ENCODE measurements around the gene MRPL44. TPM values are rescaled to one million over a fixed set of nuclear protein-coding genes. Genes with fewer than 3 reads are reported as not detected.
A peak's percentile ranks its signal among the peaks of the same experiment; 100 is the strongest.

MRPL44 gene
- total and polyA plus RNA-seq, 7 experiments from 2014 or later: 18.0 to 36.2 (median 26.9) TPM

DNA sequence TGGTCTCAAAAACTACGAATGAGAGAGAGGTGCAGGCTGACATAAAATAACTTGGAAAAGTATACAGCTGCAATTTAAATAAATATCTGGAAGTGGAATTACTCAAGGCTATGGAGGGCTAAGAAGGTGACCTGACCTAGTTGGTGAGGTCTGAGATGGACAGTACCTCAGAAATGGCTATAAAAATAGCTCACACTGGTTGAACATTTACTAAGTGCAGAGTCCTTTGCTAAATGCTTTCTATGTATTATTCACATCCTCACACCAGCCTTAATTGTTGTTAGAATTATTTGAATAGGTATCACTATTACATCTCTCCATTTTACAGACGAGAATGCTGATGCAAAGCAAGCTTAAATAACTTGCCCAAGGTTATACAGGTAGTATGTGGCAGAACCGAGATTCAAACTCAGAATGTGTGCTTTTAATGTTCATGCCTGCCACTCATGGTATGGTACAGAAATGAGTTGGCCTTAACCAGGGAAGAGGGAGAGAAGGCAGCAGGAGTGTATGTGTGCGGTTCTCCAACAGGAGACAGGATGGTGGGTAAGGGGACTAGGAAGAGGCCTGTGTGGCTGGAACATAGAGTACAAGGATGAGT lies 37.4 kb downstream of the MRPL44 start:
- no peaks in the 10 kb centered on the region for H3K4me1 ChIP-seq (ENCODE audit: control insufficient read depth in 2 of 2, insufficient read depth in 2 of 2, low read length in 2 of 2)
- H3K4me1 Mint-ChIP-seq: peaks cover 0 to 22% (median 0%) of the 10 kb centered on the region in 7 donors
- peaks cover 2 to 16% (median 3%) of the 10 kb centered on the region in 5 donors for H3K36me3 Mint-ChIP-seq
- H3K36me3 ChIP-seq (ENCODE audit: control insufficient read depth in 2 of 3, insufficient read depth in 3 of 3, low read length in 3 of 3): peaks cover 0 to 4% (median 0%) of the 10 kb centered on the region in 3 experiments
- ChIA-PET CTCF (interaction anchor here (0.5 to 5.2 kb wide), 10 partner anchors 10 to 376 kb away, joined by 3 to 114 read pairs (median 6); no protein-coding TSS in a partner anchor), POLR2A (no interaction called here)
- H3K4me3 Mint-ChIP-seq: no peak overlapping the region
- no peak for ATAC-seq
- no peaks in the 10 kb centered on the region for H3K27me3 Mint-ChIP-seq
- no peaks in the 10 kb centered on the region for H3K9me3 ChIP-seq (ENCODE audit: control insufficient read depth in 2 of 3, low read length in 3 of 3)
- no peak overlapping the region for H3K4me3 ChIP-seq (ENCODE audit: low read length)
- H3K9me3 Mint-ChIP-seq: peaks cover 0 to 2% (median 0%) of the 10 kb centered on the region in 11 donors
- intact Hi-C loops (cut with micrococcal nuclease): loop anchor here (5.0 to 10.0 kb wide), 3 partner anchors 130 to 1022 kb away; no protein-coding TSS in a partner anchor
- H3K27me3 ChIP-seq (ENCODE audit: control insufficient read depth in 2 of 2, insufficient read depth in 2 of 2, low read length in 2 of 2): no peaks in the 10 kb centered on the region
- H3K27ac Mint-ChIP-seq: peak overlapping the region in 2 of 9 donors; percentile 11 to 37
- no peak overlapping the region for H3K27ac ChIP-seq (ENCODE audit: low read depth, low read length)
- DNase-seq: no peak

GRCh38 chr2:223995569-223995968 lies 38.3 kb downstream of the MRPL44 start:
- Histone ChIP-seq H3K27me3 (ENCODE audit: control insufficient read depth in 2 of 2, insufficient read depth in 2 of 2, low read length in 2 of 2) (no peaks in the 10 kb centered on the region), H3K4me3 (ENCODE audit: low read length) (no peak overlapping the region), H3K9me3 (ENCODE audit: control insufficient read depth in 2 of 3, low read length in 3 of 3) (no peaks in the 10 kb centered on the region), H3K27ac (ENCODE audit: low read depth, low read length) (no peak overlapping the region), H3K36me3 (ENCODE audit: control insufficient read depth in 2 of 3, insufficient read depth in 3 of 3, low read length in 3 of 3) (peaks cover 0 to 4% (median 0%) of the 10 kb centered on the region in 3 experiments), H3K4me1 (ENCODE audit: control insufficient read depth in 2 of 2, insufficient read depth in 2 of 2, low read length in 2 of 2) (no peaks in the 10 kb centered on the region)
- no peak for ATAC-seq
- intact Hi-C loops (cut with micrococcal nuclease): loop anchor here in 1 of 2 donors (10.0 kb wide), 1 partner anchor 129 kb away; no protein-coding TSS in a partner anchor
- no peaks in the 10 kb centered on the region for H3K27me3 Mint-ChIP-seq
- DNase-seq: no peak
- H3K4me1 Mint-ChIP-seq: peaks cover 0 to 22% (median 0%) of the 10 kb centered on the region in 7 donors
- CTCF ChIA-PET: interaction anchor here (1.0 to 5.2 kb wide), 3 partner anchors 31 to 290 kb away, joined by 3 to 114 read pairs (median 3); no protein-coding TSS in a partner anchor
- H3K4me3 Mint-ChIP-seq: no peak overlapping the region
- POLR2A ChIA-PET: no interaction called here
- H3K27ac Mint-ChIP-seq: no peak overlapping the region
- H3K9me3 Mint-ChIP-seq: peaks cover 0 to 3% (median 0%) of the 10 kb centered on the region in 11 donors
- peaks cover 7 to 20% (median 8%) of the 10 kb centered on the region in 5 donors for H3K36me3 Mint-ChIP-seq

DNA sequence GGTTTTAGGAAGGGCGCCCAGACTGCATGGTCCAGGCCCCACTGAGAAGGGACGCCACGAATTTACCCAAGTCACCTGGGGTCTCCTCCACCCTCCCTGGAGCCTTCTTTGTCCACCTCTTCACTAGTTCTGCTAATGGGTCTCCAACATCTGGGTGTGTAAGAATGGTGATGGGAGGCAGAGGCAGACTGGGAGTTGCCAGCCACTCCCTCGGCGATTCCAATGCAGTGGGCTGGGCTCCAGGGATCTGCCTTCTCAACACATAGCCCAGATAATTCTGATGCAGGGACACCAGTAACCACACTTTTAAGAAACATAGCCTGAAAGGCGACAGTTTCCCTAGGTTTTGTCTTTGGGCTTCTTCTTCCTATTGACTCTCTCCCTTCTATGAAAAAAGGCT lies 39.1 kb downstream of the MRPL44 start:
- H3K4me3 Mint-ChIP-seq: no peak overlapping the region

GRCh38 chr2:223997938-223998337 lies 40.7 kb downstream of the MRPL44 start:
- Mint-ChIP-seq H3K27ac (no peak overlapping the region), H3K9me3 (peaks cover 0 to 4% (median 0%) of the 10 kb centered on the region in 11 donors), H3K4me3 (no peak overlapping the region), H3K36me3 (peaks cover 7 to 21% (median 11%) of the 10 kb centered on the region in 5 donors), H3K27me3 (no peaks in the 10 kb centered on the region), H3K4me1 (peaks cover 0 to 22% (median 3%) of the 10 kb centered on the region in 7 donors)
- no peak overlapping the region for H3K27ac ChIP-seq (ENCODE audit: low read depth, low read length)
- no peak for ATAC-seq
- H3K9me3 ChIP-seq (ENCODE audit: control insufficient read depth in 2 of 3, low read length in 3 of 3): no peaks in the 10 kb centered on the region
- DNase-seq: no peak
- H3K4me3 ChIP-seq (ENCODE audit: low read length): no peak overlapping the region
- CTCF ChIA-PET: interaction anchor here (1.2 kb wide), 1 partner anchor 286 kb away, joined by 3 read pairs; no protein-coding TSS in a partner anchor
- intact Hi-C loops (cut with micrococcal nuclease): loop anchor here in 1 of 2 donors (10.0 kb wide), 1 partner anchor 127 kb away; no protein-coding TSS in a partner anchor
- peaks cover 0 to 7% (median 0%) of the 10 kb centered on the region in 3 experiments for H3K36me3 ChIP-seq (ENCODE audit: control insufficient read depth in 2 of 3, insufficient read depth in 3 of 3, low read length in 3 of 3)
- POLR2A ChIA-PET: no interaction called here
- no peaks in the 10 kb centered on the region for H3K27me3 ChIP-seq (ENCODE audit: control insufficient read depth in 2 of 2, insufficient read depth in 2 of 2, low read length in 2 of 2)
- H3K4me1 ChIP-seq (ENCODE audit: control insufficient read depth in 2 of 2, insufficient read depth in 2 of 2, low read length in 2 of 2): no peaks in the 10 kb centered on the region

More for the DNA sequence above, 39.1 kb downstream of the MRPL44 start:
- Mint-ChIP-seq H3K9me3 (peaks cover 0 to 4% (median 0%) of the 10 kb centered on the region in 11 donors), H3K4me1 (peaks cover 0 to 22% (median 0%) of the 10 kb centered on the region in 7 donors), H3K27ac (peak overlapping the region in 1 of 9 donors; percentile 67), H3K36me3 (peaks cover 7 to 24% (median 8%) of the 10 kb centered on the region in 5 donors), H3K27me3 (no peaks in the 10 kb centered on the region)
- intact Hi-C loops (cut with micrococcal nuclease): loop anchor here in 1 of 2 donors (10.0 kb wide), 1 partner anchor 128 kb away; no protein-coding TSS in a partner anchor
- H3K4me1 ChIP-seq (ENCODE audit: control insufficient read depth in 2 of 2, insufficient read depth in 2 of 2, low read length in 2 of 2): no peaks in the 10 kb centered on the region
- H3K4me3 ChIP-seq (ENCODE audit: low read length): no peak overlapping the region
- no peaks in the 10 kb centered on the region for H3K27me3 ChIP-seq (ENCODE audit: control insufficient read depth in 2 of 2, insufficient read depth in 2 of 2, low read length in 2 of 2)
- peaks cover 0 to 6% (median 0%) of the 10 kb centered on the region in 3 experiments for H3K36me3 ChIP-seq (ENCODE audit: control insufficient read depth in 2 of 3, insufficient read depth in 3 of 3, low read length in 3 of 3)
- POLR2A ChIA-PET: no interaction called here
- no peak for DNase-seq
- no peak for ATAC-seq
- CTCF ChIA-PET: interaction anchor here (1.2 kb wide), 1 partner anchor 67 kb away, joined by 3 read pairs; no protein-coding TSS in a partner anchor
- H3K27ac ChIP-seq (ENCODE audit: low read depth, low read length): no peak overlapping the region
- H3K9me3 ChIP-seq (ENCODE audit: control insufficient read depth in 2 of 3, low read length in 3 of 3): no peaks in the 10 kb centered on the region

DNA sequence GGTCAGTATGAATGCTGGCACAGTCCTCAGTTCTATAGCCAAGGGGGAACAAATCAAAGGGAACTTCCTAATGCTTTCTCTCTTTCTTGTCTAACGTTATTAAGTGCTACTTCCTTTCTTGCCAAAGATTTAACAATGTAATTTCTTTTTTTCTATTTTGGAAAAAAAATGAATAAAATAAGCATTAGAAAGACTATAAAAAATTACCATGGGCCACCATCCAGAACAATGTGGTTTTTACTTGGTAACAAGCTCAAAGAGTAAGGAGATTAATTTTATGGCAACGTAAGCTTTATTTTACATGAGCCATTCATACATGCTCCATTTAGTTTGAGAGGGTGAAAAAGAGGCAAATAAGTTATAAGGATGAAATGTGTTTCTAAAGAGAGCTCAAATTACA lies 41.7 kb downstream of the MRPL44 start:
- DNase-seq: no peak
- peaks cover 0 to 19% (median 2%) of the 10 kb centered on the region in 7 donors for H3K4me1 Mint-ChIP-seq
- Histone ChIP-seq H3K27me3 (ENCODE audit: control insufficient read depth in 2 of 2, insufficient read depth in 2 of 2, low read length in 2 of 2) (no peaks in the 10 kb centered on the region), H3K4me3 (ENCODE audit: low read length) (no peak overlapping the region), H3K27ac (ENCODE audit: low read depth, low read length) (no peak overlapping the region), H3K4me1 (ENCODE audit: control insufficient read depth in 2 of 2, insufficient read depth in 2 of 2, low read length in 2 of 2) (no peaks in the 10 kb centered on the region), H3K9me3 (ENCODE audit: control insufficient read depth in 2 of 3, low read length in 3 of 3) (no peaks in the 10 kb centered on the region), H3K36me3 (ENCODE audit: control insufficient read depth in 2 of 3, insufficient read depth in 3 of 3, low read length in 3 of 3) (peaks cover 0 to 7% (median 0%) of the 10 kb centered on the region in 3 experiments)
- H3K27me3 Mint-ChIP-seq: no peaks in the 10 kb centered on the region
- ChIA-PET CTCF (interaction anchor here (1.5 kb wide), 1 partner anchor 286 kb away, joined by 3 read pairs; no protein-coding TSS in a partner anchor), POLR2A (no interaction called here)
- peaks cover 0 to 4% (median 0%) of the 10 kb centered on the region in 11 donors for H3K9me3 Mint-ChIP-seq
- H3K36me3 Mint-ChIP-seq: peaks cover 7 to 21% (median 11%) of the 10 kb centered on the region in 5 donors
- intact Hi-C loops (cut with micrococcal nuclease): loop anchor here in 1 of 2 donors (10.0 kb wide), 1 partner anchor 126 kb away; no protein-coding TSS in a partner anchor
- H3K4me3 Mint-ChIP-seq: no peak overlapping the region
- ATAC-seq: no peak
- H3K27ac Mint-ChIP-seq: peak overlapping the region in 1 of 9 donors; percentile 69

GRCh38 chr2:223999862-224000261 lies 42.6 kb downstream of the MRPL44 start:
- Mint-ChIP-seq H3K36me3 (peaks cover 7 to 21% (median 11%) of the 10 kb centered on the region in 5 donors), H3K4me1 (peaks cover 0 to 15% (median 0%) of the 10 kb centered on the region in 7 donors), H3K27ac (peak overlapping the region in 1 of 9 donors; percentile 32), H3K27me3 (no peaks in the 10 kb centered on the region), H3K4me3 (no peak overlapping the region), H3K9me3 (peaks cover 0 to 4% (median 0%) of the 10 kb centered on the region in 11 donors)
- Histone ChIP-seq H3K4me1 (ENCODE audit: control insufficient read depth in 2 of 2, insufficient read depth in 2 of 2, low read length in 2 of 2) (no peaks in the 10 kb centered on the region), H3K4me3 (ENCODE audit: low read length) (no peak overlapping the region), H3K36me3 (ENCODE audit: control insufficient read depth in 2 of 3, insufficient read depth in 3 of 3, low read length in 3 of 3) (peaks cover 0 to 7% (median 0%) of the 10 kb centered on the region in 3 experiments), H3K27me3 (ENCODE audit: control insufficient read depth in 2 of 2, insufficient read depth in 2 of 2, low read length in 2 of 2) (no peaks in the 10 kb centered on the region), H3K27ac (ENCODE audit: low read depth, low read length) (no peak overlapping the region), H3K9me3 (ENCODE audit: control insufficient read depth in 2 of 3, low read length in 3 of 3) (no peaks in the 10 kb centered on the region)
- DNase-seq (no peak), ATAC-seq (no peak)
- CTCF ChIA-PET: interaction anchor here (1.5 kb wide), 1 partner anchor 285 kb away, joined by 3 read pairs; no protein-coding TSS in a partner anchor
- POLR2A ChIA-PET: no interaction called here
- intact Hi-C loops (cut with micrococcal nuclease): loop anchor here in 1 of 2 donors (10.0 kb wide), 1 partner anchor 125 kb away; no protein-coding TSS in a partner anchor

Measured in naive thymus-derived CD4-positive, alpha-beta T cell (primary cell).